Stimulated activated CD8-positive, alpha-beta memory T cell treated with anti-CD3 and anti-CD28 coated beads, Interleukin-4, amount 100 ng/mL, for 4 hours (primary cell): ENCODE data around the gene HOXB8.

Experiments used
- DNase-seq, 2 donors: peaks; one replicate each; pipeline ENCODE4 v3.0.0-alpha.2; 2020; ENCODE audit warnings: low read depth in 2 of 2, low spot score in 1 of 2

HOXB8 gene

DNA sequence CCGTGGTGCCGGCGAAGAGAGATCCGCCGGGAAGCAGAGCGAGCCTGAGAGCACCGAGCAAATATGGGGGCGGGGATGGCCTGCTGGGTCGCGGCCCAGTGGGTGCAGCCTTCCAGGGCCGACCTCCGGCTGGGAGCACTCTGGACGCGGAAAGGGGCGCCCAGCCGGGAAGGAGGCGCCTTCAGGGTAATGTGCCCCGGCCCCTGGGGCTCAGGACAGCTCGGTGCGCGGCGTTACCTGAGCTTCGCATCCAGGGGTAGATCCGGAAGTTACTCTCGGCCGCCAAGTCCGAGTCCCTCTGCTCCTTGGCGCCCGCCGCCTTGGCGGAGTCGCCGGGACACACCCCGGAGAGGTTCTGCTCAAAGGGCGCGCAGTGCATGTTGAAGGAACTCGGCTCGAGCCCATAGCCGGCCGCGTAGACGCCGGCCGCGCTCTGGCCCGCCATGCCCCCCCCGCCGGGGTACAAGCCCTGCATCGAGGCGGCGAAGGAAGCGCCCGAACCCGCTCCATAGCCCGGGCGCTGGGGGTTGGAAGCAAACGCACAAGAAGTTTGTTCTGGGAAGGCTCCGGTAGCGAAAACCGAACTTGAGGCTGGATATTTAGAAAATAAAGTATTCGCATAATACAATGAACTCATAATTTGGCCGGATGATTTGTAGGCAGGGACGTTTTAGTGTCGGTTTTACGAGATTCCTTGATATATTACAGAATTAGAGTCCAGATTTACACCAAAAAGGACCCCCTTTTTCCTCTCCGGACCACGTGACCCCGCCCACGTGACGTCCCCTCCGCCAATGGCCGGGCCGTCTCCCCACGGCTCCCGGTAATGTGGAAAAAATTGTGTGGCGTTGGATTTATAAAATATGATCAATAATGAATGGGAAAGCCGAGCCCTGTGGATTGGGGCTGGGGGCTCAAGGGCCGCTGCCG is 4.5 kb downstream of the HOXB8 start, which contains the start of gene HOXB7:
Gene HOXB7, minus strand, starts transcription at position 736 of the 930 bp plus-strand sequence. Its CDS starts 99 bp downstream, at position 637.
- DNase-seq = no peak

GRCh38 chr17:48609759-48610281 is 5.3 kb downstream of the HOXB8 start:
- DNase-seq = no peak

GRCh38 chr17:48609033-48609432 is 6.1 kb downstream of the HOXB8 start:
- no peak for DNase-seq

GRCh38 chr17:48608494-48608834 is 6.6 kb downstream of the HOXB8 start:
- no peak for DNase-seq

GRCh38 chr17:48606892-48607614 is 8.0 kb downstream of the HOXB8 start:
- DNase-seq = no peak

DNA sequence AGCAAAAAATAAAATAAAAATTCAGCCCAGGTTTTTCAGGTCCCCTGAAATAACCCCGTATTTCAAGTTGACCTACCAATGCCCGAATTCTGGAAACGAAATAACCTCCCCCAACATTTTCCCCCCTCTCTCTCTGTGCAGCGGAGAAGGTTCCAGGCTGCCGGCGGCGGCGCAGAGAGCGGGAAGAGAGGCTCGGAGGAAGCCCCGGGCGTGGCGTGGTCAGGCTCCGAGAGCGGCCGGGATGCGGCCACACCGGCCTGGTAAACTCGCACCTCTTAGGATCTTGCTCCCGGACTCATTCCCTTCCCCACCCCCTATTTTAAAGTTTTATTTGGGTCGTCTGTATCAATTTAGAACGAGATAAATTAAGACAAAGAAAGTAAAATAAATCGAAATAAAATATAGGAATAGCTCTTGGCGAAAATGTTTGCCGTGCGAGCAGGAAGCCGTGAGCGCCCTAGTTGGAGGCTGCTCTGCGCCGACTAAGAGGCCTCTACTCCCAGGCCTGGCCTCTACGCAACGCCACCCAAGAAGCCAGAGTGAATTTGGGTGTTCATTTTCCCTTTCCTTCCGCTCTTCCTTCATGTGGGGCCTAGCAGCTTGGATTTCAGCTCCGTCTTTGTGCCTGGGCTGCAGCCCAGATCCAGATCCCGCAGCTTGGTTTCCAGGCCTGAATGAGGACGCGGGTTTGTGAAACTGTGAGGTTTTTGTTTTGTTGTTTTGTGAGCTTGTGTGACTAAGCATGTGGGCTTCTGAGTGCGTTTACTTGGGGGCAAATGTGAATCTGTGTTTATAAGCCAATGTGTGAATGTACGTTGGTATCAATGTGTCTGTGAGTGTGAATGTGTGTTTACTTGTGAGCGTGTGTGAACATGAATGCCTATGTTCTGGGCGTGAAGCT is 8.9 kb downstream of the HOXB8 start:
- no peak for DNase-seq

- no peak for DNase-seq
Observed at GRCh38 chr17:48605409-48605919, 9.6 kb downstream of the HOXB8 start.

GRCh38 chr17:48604770-48605329 is 10.2 kb downstream of the HOXB8 start, which contains the start of gene HOXB6:
Gene HOXB6, minus strand, starts transcription at chr17:48604986. Its CDS starts 6,836 bp downstream, at chr17:48598150.
- DNase-seq = no peak

GRCh38 chr17:48603959-48604769 is 10.9 kb downstream of the HOXB8 start:
- no peak for DNase-seq

DNA sequence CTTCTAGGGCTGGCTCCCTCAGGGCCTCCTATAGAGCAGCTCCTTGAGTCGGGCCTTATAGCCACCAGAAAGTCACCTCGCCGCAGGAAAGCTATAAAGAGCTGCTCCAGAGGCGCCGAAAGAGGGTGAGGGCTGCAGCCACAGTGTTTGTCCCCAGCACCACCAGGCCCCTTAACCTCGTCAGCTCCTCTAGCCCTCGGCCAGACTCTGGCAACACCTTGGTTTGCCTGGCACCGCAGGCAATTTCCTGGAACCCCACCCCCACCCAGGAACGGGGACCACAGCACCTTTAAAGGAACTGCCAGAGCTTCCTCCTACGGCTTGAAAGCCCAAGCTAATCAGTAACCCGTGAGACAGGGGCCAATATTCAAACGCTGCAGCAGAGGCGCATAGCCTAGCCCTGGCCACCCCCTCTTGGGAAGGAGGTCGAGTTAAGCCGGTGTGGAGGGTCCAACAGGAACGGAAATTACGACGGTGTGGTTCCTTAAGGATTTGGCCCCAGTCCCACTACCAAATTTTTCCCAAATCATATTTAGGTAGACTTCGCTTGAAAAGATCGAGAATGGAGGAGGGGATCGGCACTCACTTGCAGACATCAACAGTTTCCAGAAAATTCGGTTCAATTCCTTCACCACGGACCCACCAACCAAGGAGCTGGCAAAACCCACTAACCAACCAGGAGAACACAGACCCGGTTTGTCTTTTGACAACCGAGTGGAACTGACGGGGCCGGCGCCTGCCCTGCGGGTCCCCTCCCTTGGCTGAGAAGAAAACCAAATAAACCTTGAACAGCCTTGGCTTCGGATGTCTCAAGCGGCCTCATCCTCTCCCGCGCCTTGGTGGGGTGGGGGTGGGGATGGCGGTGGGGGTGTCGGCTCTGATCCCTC is 13.3 kb downstream of the HOXB8 start:
- no peak for DNase-seq

GRCh38 chr17:48601207-48601538 is 13.9 kb downstream of the HOXB8 start:
- no peak for DNase-seq

DNA sequence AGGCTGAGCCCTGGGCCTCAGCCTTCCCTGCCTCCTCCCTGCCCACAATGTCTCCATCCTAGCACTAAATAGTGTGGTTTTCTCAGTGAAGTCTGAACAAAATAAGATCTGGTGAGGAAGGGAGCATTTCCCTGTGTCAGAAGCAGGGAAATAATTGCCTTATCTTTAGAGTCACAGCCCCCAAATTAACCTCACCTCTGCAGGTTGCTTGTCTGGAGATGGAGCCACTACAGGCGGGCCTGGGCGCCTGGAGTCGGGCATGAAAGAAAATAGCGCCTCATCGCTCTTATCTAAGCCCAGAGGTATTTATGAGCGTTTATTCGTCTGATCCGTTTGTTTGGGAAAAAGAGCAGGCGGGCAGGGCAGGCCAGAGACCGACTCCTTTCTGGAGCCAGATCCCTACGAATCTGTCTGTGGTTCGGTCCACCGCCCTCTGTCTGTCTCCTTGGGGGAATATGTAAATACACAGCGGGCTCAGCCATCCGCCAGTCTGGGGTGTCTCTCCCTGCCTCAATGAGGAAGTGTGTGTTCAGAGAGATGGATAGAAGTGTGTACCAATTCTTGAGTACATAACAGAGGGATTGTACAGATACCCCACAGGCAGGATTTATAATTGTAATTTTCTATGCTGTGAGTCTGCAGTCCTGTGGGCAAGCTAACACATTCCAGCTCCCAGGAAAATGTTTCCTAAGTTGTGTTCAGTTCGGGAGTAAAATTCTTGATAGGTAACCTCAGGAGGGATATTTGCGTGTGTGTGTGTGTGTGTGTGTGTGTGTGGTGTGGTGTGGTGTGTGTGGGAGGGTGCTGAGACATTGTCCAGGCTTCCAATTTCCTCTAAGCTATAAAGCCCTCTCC is 14.6 kb downstream of the HOXB8 start:
- no peak for DNase-seq

GRCh38 chr17:48599354-48599753 is 15.7 kb downstream of the HOXB8 start:
- no peak for DNase-seq

GRCh38 chr17:48598736-48599135 is 16.4 kb downstream of the HOXB8 start:
- no peak for DNase-seq

GRCh38 chr17:48597778-48598631 is 17.1 kb downstream of the HOXB8 start:
- DNase-seq = no peak

GRCh38 chr17:48597528-48597777 is 17.6 kb downstream of the HOXB8 start:
- no peak for DNase-seq
